K562 (cell line): Measurements from ENCODE around the gene SLCO2A1.

ENCODE experiments used
- ATF3 ChIP-seq, 2 experiments: fragments of 450-650 bp in 1 of 2; sonication (generic) in 1 of 2; formaldehyde crosslinking in 1 of 2; IDR thresholded peaks in 1 of 2; conservative IDR thresholded peaks in 1 of 2; 2 replicates each; pipeline versions ENCODE4 v1.6.1 to v1.8.1; 2016 to 2023; ENCODE audit warnings: mild to moderate bottlenecking in 2 of 2, moderate library complexity in 2 of 2, inconsistent platforms in 1 of 2, missing genetic modification reagents in 1 of 2
- BCL6 ChIP-seq: fragments of 250-450 bp; sonication (Bioruptor Pico); IDR thresholded peaks from 2 replicates; pipeline ENCODE4 v1.4.0; 2020
- BRCA1 ChIP-seq, 2 experiments: fragments of 450-650 bp in 1 of 2; sonication (generic) in 1 of 2; formaldehyde crosslinking in 1 of 2; IDR thresholded peaks; 2 replicates each; pipeline versions ENCODE4 v1.5.0 to v1.6.1; 2017 to 2020; ENCODE audit warnings: mild to moderate bottlenecking in 1 of 2, missing genetic modification reagents in 1 of 2
- CC2D1A ChIP-seq: fragments of 450-650 bp; IDR thresholded peaks from 2 replicates; pipeline ENCODE4 v1.6.1; 2017; ENCODE audit warnings: mild to moderate bottlenecking
- CTCF ChIP-seq, 3 experiments: IDR thresholded peaks in 2 of 3; conservative IDR thresholded peaks in 1 of 3; 2 replicates each; pipeline ENCODE4 v1.5.1; 2011 to 2012; ENCODE audit warnings: low read length in 3 of 3, mild to moderate bottlenecking in 3 of 3, control low read depth in 2 of 3, improper control_type of control experiment in 1 of 3, inconsistent platforms in 1 of 3, low read depth in 1 of 3, mixed read lengths in 1 of 3, moderate library complexity in 1 of 3; ENCODE audit not compliant: insufficient read depth in 2 of 3
- KAT2B ChIP-seq: IDR thresholded peaks from one replicate; pipeline ENCODE4 v1.6.1; 2012; ENCODE audit warnings: low read depth, mild to moderate bottlenecking, control low read depth, inconsistent platforms, low read length, moderate library complexity
- MAZ ChIP-seq, 2 experiments: fragments of 450-650 bp in 1 of 2; sonication (generic) in 1 of 2; formaldehyde crosslinking; IDR thresholded peaks in 1 of 2; conservative IDR thresholded peaks in 1 of 2; 2 replicates each; pipeline versions ENCODE4 v1.4.0 to v1.5.0; 2020; ENCODE audit warnings: mild to moderate bottlenecking in 1 of 2, missing genetic modification reagents in 1 of 2
- MGA ChIP-seq: fragments of 450-650 bp; IDR thresholded peaks from 2 replicates; pipeline ENCODE4 v1.6.1; 2016; ENCODE audit warnings: mild to moderate bottlenecking, moderate library complexity
- PATZ1 ChIP-seq: fragments of 250-450 bp; sonication (Bioruptor Pico); IDR thresholded peaks from 2 replicates; pipeline ENCODE4 v1.5.0; 2020; ENCODE audit warnings: mild to moderate bottlenecking, borderline replicate concordance
- POLR2AphosphoS5 ChIP-seq: IDR thresholded peaks from 2 replicates; pipeline ENCODE4 v1.6.1; 2011; ENCODE audit warnings: mild to moderate bottlenecking, low read depth, low read length, moderate library complexity; ENCODE audit not compliant: control insufficient read depth, insufficient read depth
- RFX5 ChIP-seq: IDR thresholded peaks from 2 replicates; pipeline ENCODE4 v1.6.1; 2011; ENCODE audit warnings: low read depth, mild to moderate bottlenecking, improper control_type of control experiment, low read length
- SP1 ChIP-seq: sonication (generic); formaldehyde crosslinking; IDR thresholded peaks from 2 replicates; pipeline ENCODE4 v1.8.1; 2022; ENCODE audit warnings: mild to moderate bottlenecking, missing genetic modification reagents
- XRCC3 ChIP-seq: fragments of 450-650 bp; IDR thresholded peaks from 2 replicates; pipeline ENCODE4 v1.6.1; 2017; ENCODE audit warnings: mild to moderate bottlenecking, moderate library complexity
- ZNF175 ChIP-seq: fragments of 200-800 bp; sonication (Bioruptor generic); IDR thresholded peaks from 2 replicates; pipeline ENCODE4 v1.6.1; 2016; ENCODE audit warnings: low read depth, mild to moderate bottlenecking, missing genetic modification characterization, missing compliant biosample characterization

- TF ChIP-seq CC2D1A (no peak), BRCA1 (IDR thresholded peaks at IDR 0.05) (no peak), BRCA1 (CRISPR knock-in tag; IDR thresholded peaks at IDR 0.05) (no peak), SP1 (CRISPR knock-in tag) (no peak), ATF3 (IDR thresholded peaks at IDR 0.05) (no peak), ATF3 (CRISPR knock-in tag; conservative IDR thresholded peaks at IDR 0.05) (no peak), KAT2B (no peak), XRCC3 (no peak), RFX5 (no peak), MGA (no peak), PATZ1 (CRISPR knock-in tag) (no peak), BCL6 (CRISPR knock-in tag) (no peak), MAZ (CRISPR knock-in tag; conservative IDR thresholded peaks at IDR 0.05 in 1 of 2, IDR thresholded peaks at IDR 0.05 in 1 of 2) (no peak), ZNF175 (CRISPR knock-in tag) (no peak), POLR2AphosphoS5 (no peak), CTCF (IDR thresholded peaks at IDR 0.05 in 2 of 3, conservative IDR thresholded peaks at IDR 0.05 in 1 of 3; ENCODE audit: insufficient read depth in 2 of 3, low read depth in 1 of 3, low read length in 3 of 3) (no peak)
Measured at GRCh38 chr3:133939463-133939835, 90.3 kb downstream of the SLCO2A1 start.
